Uterus (tissue), 4 donors: ENCODE data around the gene CAMK2B. TPM values are rescaled to one million over a fixed set of nuclear protein-coding genes. Genes with fewer than 3 reads are reported as not detected.

Experiments
- DNase-seq, 2 donors: peaks; one replicate each; pipeline ENCODE4 v3.0.0-alpha.2; 2019 to 2020
- H3K27ac ChIP-seq, 2 donors: fragments of 200-600 bp; sonication (generic); 1 replicate in 1 of 2; 2 replicates in 1 of 2; pipeline ENCODE4 v1.5.1; 2016 to 2018
- H3K27me3 ChIP-seq, 2 donors: fragments of 200-600 bp; sonication (generic); one replicate each; pipeline ENCODE4 v1.5.1; 2018 to 2019; ENCODE audit warnings: control low read depth in 1 of 2
- H3K36me3 ChIP-seq, 2 donors: fragments of 200-600 bp; sonication (generic); one replicate each; pipeline ENCODE4 v1.5.1; 2019; ENCODE audit warnings: control low read depth in 1 of 2
- H3K4me1 ChIP-seq, 2 donors: fragments of 200-600 bp; sonication (generic); one replicate each; pipeline ENCODE4 v1.5.1; 2018 to 2019; ENCODE audit warnings: control low read depth in 1 of 2
- H3K4me3 ChIP-seq, 2 donors: fragments of 200-600 bp; sonication (generic); 1 replicate in 1 of 2; 2 replicates in 1 of 2; pipeline ENCODE4 v1.5.1; 2018 to 2019; ENCODE audit warnings: mild to moderate bottlenecking in 1 of 2
- H3K9me3 ChIP-seq, 2 donors: fragments of 200-600 bp; sonication (generic); one replicate each; pipeline ENCODE4 v1.5.1; 2019; ENCODE audit warnings: control low read depth in 1 of 2
- POLR2A ChIP-seq, 2 donors: fragments of 450-650 bp; IDR thresholded peaks; one replicate each; pipeline ENCODE4 v1.6.1; 2016; ENCODE audit warnings: antibody characterized with exemption in 2 of 2, mild to moderate bottlenecking in 1 of 2, moderate library complexity in 1 of 2
- intact Hi-C: fragments of 100-400 bp; cut with DNase I; formaldehyde crosslinking; loops from one replicate; pipeline ENCODE4 v1.15.1; 2023; ENCODE audit warnings: low total_unique reads
- total RNA-seq, 4 donors: library from RNA; depleted of rRNA in 3 of 4; stranded (reverse); fragments of >200 nt in 3 of 4; gene quantifications; one replicate each; pipeline versions ENCODE4 v1.1.0 to v1.2.4, GENCODE V29; 2014 to 2023
- TF ChIP-seq, protein P1 (sequence below), 4 experiments: fragments of 200-600 bp in 2 of 4; fragments of 450-650 bp in 2 of 4; sonication (generic) in 2 of 4; IDR thresholded peaks; one replicate each; pipeline ENCODE4 v1.5.1; 2016 to 2019; ENCODE audit warnings: antibody characterized with exemption in 4 of 4, mild to moderate bottlenecking in 2 of 4, moderate library complexity in 1 of 4
- donor health status: DM: yes; HTN: yes; CAD: no.

CAMK2B gene
- total RNA-seq, 4 donors from 2014 or later = 0.40 to 1.1 TPM; not detected in 2

DNA sequence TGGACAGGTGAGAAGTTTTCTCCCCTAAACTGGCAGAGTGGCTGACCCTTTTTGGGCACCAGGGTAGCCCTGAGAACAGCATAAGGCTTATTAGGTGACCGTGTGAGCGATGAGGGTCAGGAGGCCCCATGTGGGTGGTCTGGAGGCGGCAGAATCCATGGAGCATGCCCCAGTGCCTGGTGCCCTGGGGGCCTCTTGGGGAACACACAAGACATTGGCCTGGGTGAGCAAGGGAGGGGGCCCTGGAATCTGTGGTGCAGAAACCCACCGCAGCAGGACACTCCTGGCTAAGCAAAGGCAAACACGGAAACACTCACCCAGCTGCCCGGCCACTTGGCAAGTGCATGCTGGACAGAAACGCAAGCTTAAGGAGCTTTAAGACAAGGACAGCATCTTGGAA lies 95.1 kb downstream of the CAMK2B start:
- no peak overlapping the region for H3K27ac ChIP-seq
- no peak overlapping the region for H3K4me3 ChIP-seq
- H3K4me1 ChIP-seq = no peaks in the 10 kb centered on the region
- intact Hi-C loops = no loop called here
- H3K9me3 ChIP-seq = no peaks in the 10 kb centered on the region
- no peak for DNase-seq
- TF ChIP-seq, protein P1, sequence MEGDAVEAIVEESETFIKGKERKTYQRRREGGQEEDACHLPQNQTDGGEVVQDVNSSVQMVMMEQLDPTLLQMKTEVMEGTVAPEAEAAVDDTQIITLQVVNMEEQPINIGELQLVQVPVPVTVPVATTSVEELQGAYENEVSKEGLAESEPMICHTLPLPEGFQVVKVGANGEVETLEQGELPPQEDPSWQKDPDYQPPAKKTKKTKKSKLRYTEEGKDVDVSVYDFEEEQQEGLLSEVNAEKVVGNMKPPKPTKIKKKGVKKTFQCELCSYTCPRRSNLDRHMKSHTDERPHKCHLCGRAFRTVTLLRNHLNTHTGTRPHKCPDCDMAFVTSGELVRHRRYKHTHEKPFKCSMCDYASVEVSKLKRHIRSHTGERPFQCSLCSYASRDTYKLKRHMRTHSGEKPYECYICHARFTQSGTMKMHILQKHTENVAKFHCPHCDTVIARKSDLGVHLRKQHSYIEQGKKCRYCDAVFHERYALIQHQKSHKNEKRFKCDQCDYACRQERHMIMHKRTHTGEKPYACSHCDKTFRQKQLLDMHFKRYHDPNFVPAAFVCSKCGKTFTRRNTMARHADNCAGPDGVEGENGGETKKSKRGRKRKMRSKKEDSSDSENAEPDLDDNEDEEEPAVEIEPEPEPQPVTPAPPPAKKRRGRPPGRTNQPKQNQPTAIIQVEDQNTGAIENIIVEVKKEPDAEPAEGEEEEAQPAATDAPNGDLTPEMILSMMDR (IDR thresholded peaks at IDR 0.05) = no peak
- no peak for TF ChIP-seq POLR2A (IDR thresholded peaks at IDR 0.05)
- H3K36me3 ChIP-seq = no peaks in the 10 kb centered on the region
- peaks cover 0 to 4% of the 10 kb centered on the region in 2 donors for H3K27me3 ChIP-seq

DNA sequence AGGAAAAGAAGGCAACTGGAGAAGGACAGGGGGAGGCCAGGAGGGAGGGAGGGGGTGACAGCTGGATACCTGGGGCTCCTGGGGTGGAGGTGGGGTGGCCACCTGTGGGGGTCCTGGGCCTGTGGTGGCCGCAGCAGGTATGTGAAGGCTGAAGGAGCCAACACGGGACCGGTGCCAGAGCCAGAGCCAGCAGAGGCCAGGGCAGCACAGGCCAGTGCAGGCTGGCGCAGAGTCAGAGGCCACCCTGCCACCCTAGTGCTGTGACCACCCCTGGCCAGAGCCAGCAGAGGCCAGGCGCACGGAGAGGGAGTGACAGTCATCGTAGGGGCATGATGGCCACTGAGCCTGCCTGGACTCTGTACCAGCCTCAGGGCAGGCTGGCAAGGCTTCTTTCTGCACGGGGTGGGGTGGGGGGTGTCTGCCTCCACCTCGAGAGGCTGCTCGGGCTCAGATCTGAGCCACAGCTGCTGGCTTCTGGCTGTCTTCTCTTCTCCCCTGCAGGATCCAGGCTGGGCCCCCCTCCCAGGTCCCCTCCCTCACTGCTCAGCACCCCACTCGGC lies 95.8 kb downstream of the CAMK2B start:
- Histone ChIP-seq H3K4me1 (no peaks in the 10 kb centered on the region), H3K4me3 (no peak overlapping the region), H3K27ac (no peak overlapping the region), H3K27me3 (peaks cover 0 to 4% of the 10 kb centered on the region in 2 donors), H3K36me3 (no peaks in the 10 kb centered on the region), H3K9me3 (no peaks in the 10 kb centered on the region)
- intact Hi-C loops = no loop called here
- no peak for DNase-seq
- no peak for TF ChIP-seq POLR2A (IDR thresholded peaks at IDR 0.05)
- TF ChIP-seq, protein P1 (IDR thresholded peaks at IDR 0.05) = no peak

DNA sequence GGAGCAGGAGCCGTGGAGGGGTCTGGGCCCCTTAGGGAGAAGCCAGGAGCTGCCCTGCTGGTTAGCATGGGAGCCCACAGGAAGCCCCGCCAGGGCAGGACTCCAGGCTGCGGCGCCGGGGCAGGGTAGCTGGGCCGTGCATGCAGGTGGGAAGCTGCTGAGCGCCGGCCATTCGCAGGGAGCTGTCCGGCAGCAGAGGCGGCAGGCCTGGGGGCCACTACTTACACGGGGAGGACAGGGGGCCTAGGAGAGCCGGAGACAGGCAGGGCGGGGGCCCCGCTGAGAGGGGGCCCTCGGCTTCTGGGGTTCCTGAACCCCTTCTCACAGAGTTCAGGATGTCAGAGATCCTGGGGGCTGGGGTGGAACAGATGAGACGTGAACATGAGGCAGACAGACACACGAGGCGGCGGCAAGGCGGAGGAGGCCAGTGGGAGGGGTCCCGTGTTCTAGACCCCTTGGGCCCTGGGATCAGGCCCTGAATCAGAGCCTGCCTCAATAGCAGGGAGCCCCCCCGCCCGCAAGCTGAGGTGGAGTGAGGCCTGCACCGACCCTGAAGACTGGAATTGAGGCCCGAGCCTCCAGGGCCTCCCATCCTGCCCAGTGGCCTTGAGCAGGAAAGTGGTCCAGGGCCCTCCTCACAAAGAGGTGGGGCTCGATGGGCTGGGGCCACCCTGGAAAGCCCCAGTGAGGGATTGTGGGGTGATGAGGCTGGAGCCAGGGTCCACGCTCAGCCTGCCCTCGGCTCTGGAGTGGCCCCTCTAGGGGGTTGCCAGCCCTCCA lies 96.6 kb downstream of the CAMK2B start:
- Histone ChIP-seq H3K4me1 (no peaks in the 10 kb centered on the region), H3K27me3 (peaks cover 0 to 4% of the 10 kb centered on the region in 2 donors), H3K9me3 (no peaks in the 10 kb centered on the region), H3K36me3 (no peaks in the 10 kb centered on the region), H3K27ac (no peak overlapping the region), H3K4me3 (no peak overlapping the region)
- intact Hi-C loops = no loop called here
- no peak for DNase-seq
- TF ChIP-seq POLR2A (IDR thresholded peaks at IDR 0.05) = no peak
- TF ChIP-seq, protein P1 (IDR thresholded peaks at IDR 0.05) = no peak

DNA sequence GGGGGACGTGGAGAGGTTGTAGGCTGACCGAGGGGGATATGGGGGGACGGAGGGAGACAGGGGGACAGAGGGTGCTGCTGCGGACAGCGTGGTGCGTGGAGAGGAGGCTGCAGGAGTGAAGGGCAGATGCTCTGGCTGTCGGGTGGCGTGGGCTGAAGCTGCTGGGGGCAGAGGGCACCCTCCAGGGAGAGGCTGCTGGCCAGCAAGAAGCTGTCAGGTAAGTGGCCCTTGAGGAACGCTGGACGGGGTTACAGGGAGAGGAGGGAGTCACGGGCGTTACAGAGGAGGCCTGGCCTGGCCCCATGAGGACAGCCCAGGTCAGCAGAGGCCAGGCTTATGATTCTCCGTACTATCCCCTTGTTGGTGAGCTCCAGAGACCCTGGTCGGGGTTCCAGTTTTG lies 97.5 kb downstream of the CAMK2B start:
- H3K4me3 ChIP-seq = no peak overlapping the region
- intact Hi-C loops = no loop called here
- H3K4me1 ChIP-seq = no peaks in the 10 kb centered on the region
- TF ChIP-seq, protein P1 (IDR thresholded peaks at IDR 0.05) = no peak
- no peak for TF ChIP-seq POLR2A (IDR thresholded peaks at IDR 0.05)
- DNase-seq = no peak
- peaks cover 0 to 4% of the 10 kb centered on the region in 2 donors for H3K27me3 ChIP-seq
- no peak overlapping the region for H3K27ac ChIP-seq
- no peaks in the 10 kb centered on the region for H3K36me3 ChIP-seq
- no peaks in the 10 kb centered on the region for H3K9me3 ChIP-seq

DNA sequence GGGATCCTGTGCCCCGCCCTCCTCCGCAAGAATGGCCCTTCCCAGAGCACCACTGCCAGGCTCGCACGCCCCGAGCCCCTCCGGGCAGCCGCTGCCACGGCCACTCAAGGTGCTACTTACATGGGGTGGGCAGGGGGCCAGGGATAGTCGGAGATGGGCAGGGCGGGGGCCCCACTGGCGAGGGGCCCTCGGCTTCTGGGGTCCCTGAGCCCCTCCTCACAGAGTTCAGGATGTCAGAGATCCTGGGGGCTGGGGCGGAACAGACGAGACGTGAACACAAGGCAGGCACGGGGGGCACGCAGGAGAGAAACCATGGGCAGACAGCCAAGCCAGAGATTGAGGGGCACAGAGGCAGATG lies 99.0 kb downstream of the CAMK2B start:
- Histone ChIP-seq H3K9me3 (no peaks in the 10 kb centered on the region), H3K4me1 (no peaks in the 10 kb centered on the region), H3K27me3 (peaks cover 0 to 4% of the 10 kb centered on the region in 2 donors), H3K4me3 (no peak overlapping the region), H3K27ac (no peak overlapping the region), H3K36me3 (no peaks in the 10 kb centered on the region)
- no peak for DNase-seq
- TF ChIP-seq POLR2A (IDR thresholded peaks at IDR 0.05) = no peak
- TF ChIP-seq, protein P1 (IDR thresholded peaks at IDR 0.05) = no peak
- intact Hi-C loops = no loop called here
